Mononuclear cell (primary cell): Measurements from ENCODE around the gene KIAA1328. TPM values are rescaled to one million over a fixed set of nuclear protein-coding genes. Genes with fewer than 3 reads are reported as not detected.

Experiments used
- H3K27me3 ChIP-seq: 2 replicates; pipeline ENCODE4 v1.6.0; 2011; ENCODE audit warnings: low read length, control low read depth; ENCODE audit not compliant: insufficient read depth
- H3K4me1 ChIP-seq: 2 replicates; pipeline ENCODE4 v1.5.1; 2011; ENCODE audit warnings: mild to moderate bottlenecking, low read length, control low read depth; ENCODE audit not compliant: insufficient read depth
- H3K4me3 ChIP-seq: 2 replicates; pipeline ENCODE4 v1.5.1; 2011; ENCODE audit warnings: mild to moderate bottlenecking, low read length, moderate library complexity
- H3K9me3 ChIP-seq: 2 replicates; pipeline ENCODE4 v1.5.1; 2011; ENCODE audit warnings: low read depth, mild to moderate bottlenecking, control low read depth, low read length
- total RNA-seq: library from RNA; depleted of rRNA; stranded (reverse); fragments of >200 nt; gene quantifications from one replicate; pipeline ENCODE4 v1.2.3, GENCODE V29; 2012

Gene KIAA1328
- total RNA-seq, 1 donor = 11.8 TPM

GRCh38 chr18:37188016-37188791 lies 359.3 kb downstream of the KIAA1328 start:
- Histone ChIP-seq H3K27me3 (no peaks in the 10 kb centered on the region), H3K4me1 (no peaks in the 10 kb centered on the region), H3K4me3 (no peak overlapping the region), H3K9me3 (no peaks in the 10 kb centered on the region)

- no peaks in the 10 kb centered on the region for H3K9me3 ChIP-seq
- no peaks in the 10 kb centered on the region for H3K4me1 ChIP-seq
- H3K27me3 ChIP-seq = no peaks in the 10 kb centered on the region
- H3K4me3 ChIP-seq = no peak overlapping the region
Observed at GRCh38 chr18:37199741-37200140, 370.8 kb downstream of the KIAA1328 start.

- Histone ChIP-seq H3K4me3 (no peak overlapping the region), H3K9me3 (no peaks in the 10 kb centered on the region), H3K4me1 (no peaks in the 10 kb centered on the region)
Observed at GRCh38 chr18:37207343-37207742, 378.4 kb downstream of the KIAA1328 start.

GRCh38 chr18:37210781-37211180 lies 381.9 kb downstream of the KIAA1328 start:
- no peak overlapping the region for H3K4me3 ChIP-seq
- no peaks in the 10 kb centered on the region for H3K27me3 ChIP-seq
- H3K4me1 ChIP-seq = no peaks in the 10 kb centered on the region
- H3K9me3 ChIP-seq = no peaks in the 10 kb centered on the region

More at GRCh38 chr18:37207343-37207742, 378.4 kb downstream of the KIAA1328 start:
- H3K27me3 ChIP-seq = no peaks in the 10 kb centered on the region

GRCh38 chr18:37218022-37218590 lies 389.2 kb downstream of the KIAA1328 start:
- no peak overlapping the region for H3K4me3 ChIP-seq
- no peaks in the 10 kb centered on the region for H3K27me3 ChIP-seq
- no peaks in the 10 kb centered on the region for H3K9me3 ChIP-seq
- no peaks in the 10 kb centered on the region for H3K4me1 ChIP-seq

- Histone ChIP-seq H3K9me3 (no peaks in the 10 kb centered on the region), H3K27me3 (no peaks in the 10 kb centered on the region), H3K4me1 (no peaks in the 10 kb centered on the region), H3K4me3 (no peak overlapping the region)
Observed at GRCh38 chr18:37219257-37219656, 390.3 kb downstream of the KIAA1328 start.

- no peaks in the 10 kb centered on the region for H3K27me3 ChIP-seq
- H3K4me3 ChIP-seq = no peak overlapping the region
- H3K9me3 ChIP-seq = no peaks in the 10 kb centered on the region
- no peaks in the 10 kb centered on the region for H3K4me1 ChIP-seq
Observed at GRCh38 chr18:37222354-37222998, 393.5 kb downstream of the KIAA1328 start.

GRCh38 chr18:37222999-37223378 lies 394.1 kb downstream of the KIAA1328 start:
- Histone ChIP-seq H3K4me3 (no peak overlapping the region), H3K4me1 (no peaks in the 10 kb centered on the region), H3K9me3 (no peaks in the 10 kb centered on the region), H3K27me3 (no peaks in the 10 kb centered on the region)

- H3K4me3 ChIP-seq = no peak overlapping the region
Observed at GRCh38 chr18:37225279-37225678, 396.4 kb downstream of the KIAA1328 start.

GRCh38 chr18:37230768-37231167 lies 401.8 kb downstream of the KIAA1328 start:
- no peaks in the 10 kb centered on the region for H3K4me1 ChIP-seq
- no peaks in the 10 kb centered on the region for H3K27me3 ChIP-seq
- no peak overlapping the region for H3K4me3 ChIP-seq
- H3K9me3 ChIP-seq = no peaks in the 10 kb centered on the region

More at GRCh38 chr18:37225279-37225678, 396.4 kb downstream of the KIAA1328 start:
- Histone ChIP-seq H3K27me3 (no peaks in the 10 kb centered on the region), H3K4me1 (no peaks in the 10 kb centered on the region), H3K9me3 (no peaks in the 10 kb centered on the region)

GRCh38 chr18:37231251-37231650 lies 402.3 kb downstream of the KIAA1328 start:
- no peaks in the 10 kb centered on the region for H3K4me1 ChIP-seq
- no peak overlapping the region for H3K4me3 ChIP-seq
- H3K27me3 ChIP-seq = no peaks in the 10 kb centered on the region
- no peaks in the 10 kb centered on the region for H3K9me3 ChIP-seq

GRCh38 chr18:37235583-37235982 lies 406.7 kb downstream of the KIAA1328 start:
- no peak overlapping the region for H3K4me3 ChIP-seq

GRCh38 chr18:37238282-37239108 lies 409.6 kb downstream of the KIAA1328 start:
- H3K9me3 ChIP-seq = no peaks in the 10 kb centered on the region
- no peak overlapping the region for H3K4me3 ChIP-seq
- H3K27me3 ChIP-seq = peaks cover 12% of the 10 kb centered on the region
- no peaks in the 10 kb centered on the region for H3K4me1 ChIP-seq

More at GRCh38 chr18:37235583-37235982, 406.7 kb downstream of the KIAA1328 start:
- Histone ChIP-seq H3K27me3 (no peaks in the 10 kb centered on the region), H3K4me1 (no peaks in the 10 kb centered on the region), H3K9me3 (no peaks in the 10 kb centered on the region)

- no peaks in the 10 kb centered on the region for H3K9me3 ChIP-seq
- no peaks in the 10 kb centered on the region for H3K4me1 ChIP-seq
- H3K4me3 ChIP-seq = no peak overlapping the region
- H3K27me3 ChIP-seq = peaks cover 34% of the 10 kb centered on the region
Observed at GRCh38 chr18:37242091-37242490, 413.2 kb downstream of the KIAA1328 start.
